Right ventricle myocardium superior (tissue), 1 donor: Measurements from ENCODE around the gene C1orf50. TPM values are rescaled to one million over a fixed set of nuclear protein-coding genes. Genes with fewer than 3 reads are reported as not detected.

ENCODE experiments used
- ATAC-seq: fragments of 200-7000 bp; cut with Tn5 transposase; one replicate; pipeline ENCODE4 v1.9.1; 2020; ENCODE audit warnings: mild to moderate bottlenecking; ENCODE audit not compliant: poor library complexity
- DNase-seq: peaks from one replicate; pipeline ENCODE4 v3.0.0-alpha.2; 2020
- intact Hi-C: fragments of 100-400 bp; cut with DNase I; formaldehyde crosslinking; loops from one replicate; pipeline ENCODE4 v1.11.2; 2022
- total RNA-seq: library from RNA; stranded (reverse); fragmentation: NEBNext Ultra II Directional; extraction: Animal tissue kit (Norgen Biotek cat#: 25700); gene quantifications from one replicate; pipeline ENCODE4 v1.2.1, GENCODE V29; 2021
- donor health status: DM: no; HTN: yes; CAD: no; lungs with severe emphysema.

The C1orf50 gene
- total RNA-seq, 1 donor from 2014 or later, result 7.6 TPM

DNA sequence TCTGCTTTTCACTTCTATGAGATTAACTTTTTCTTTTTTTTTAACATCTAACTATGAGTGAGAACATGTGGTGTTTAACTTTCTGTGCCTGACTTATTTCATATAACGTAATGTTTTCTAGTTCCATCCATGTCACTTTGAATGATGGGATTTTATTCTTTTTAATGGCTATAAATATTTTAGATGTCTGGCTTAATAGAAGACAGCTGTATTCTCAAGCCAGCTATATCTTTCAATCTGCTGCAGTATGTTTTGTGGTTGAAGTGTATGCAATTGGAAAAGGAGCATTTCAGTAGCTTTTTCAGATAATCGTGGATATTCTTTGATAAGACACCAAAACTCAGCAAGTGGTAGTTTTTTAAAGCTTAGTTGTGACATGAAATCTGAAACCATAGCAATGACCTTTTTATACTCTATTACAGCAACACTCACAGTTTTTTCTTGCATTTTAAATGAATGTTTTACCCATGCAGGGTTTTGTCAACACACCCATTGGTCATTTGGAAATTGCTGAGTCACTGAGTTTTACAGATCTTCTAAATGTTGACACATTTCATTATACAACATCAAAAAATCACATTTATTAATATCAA lies 55.8 kb downstream of the C1orf50 start:
- intact Hi-C loops, result no loop called here
- DNase-seq (no peak), ATAC-seq (no peak)

DNA sequence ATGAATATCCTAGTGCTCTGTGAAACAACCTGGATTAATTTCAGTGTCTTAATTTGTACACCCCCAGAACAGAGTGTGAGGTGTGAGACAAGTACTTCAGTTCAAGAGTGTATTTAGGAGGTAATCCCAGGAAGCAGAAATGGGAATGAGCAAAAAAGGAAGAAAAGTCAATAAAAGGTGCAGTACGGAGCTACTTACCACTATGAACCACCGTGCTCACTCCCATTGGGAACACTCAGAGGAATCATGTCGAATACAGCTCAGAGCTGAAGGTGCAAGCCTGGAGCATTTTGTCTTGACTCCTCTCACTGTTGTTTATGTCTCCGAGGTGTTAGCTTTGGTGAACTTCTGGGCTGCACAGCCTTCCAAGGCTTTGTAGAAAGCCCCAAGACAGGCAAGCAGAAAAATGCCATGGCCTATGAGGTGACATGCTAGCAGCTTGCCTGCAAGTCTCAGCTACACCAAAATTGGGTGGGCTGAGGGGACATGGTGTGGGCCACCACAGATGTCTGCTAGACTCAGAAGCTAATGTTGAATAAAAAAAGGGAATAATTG lies 57.5 kb downstream of the C1orf50 start:
- no peak for ATAC-seq
- intact Hi-C loops, result no loop called here

DNA sequence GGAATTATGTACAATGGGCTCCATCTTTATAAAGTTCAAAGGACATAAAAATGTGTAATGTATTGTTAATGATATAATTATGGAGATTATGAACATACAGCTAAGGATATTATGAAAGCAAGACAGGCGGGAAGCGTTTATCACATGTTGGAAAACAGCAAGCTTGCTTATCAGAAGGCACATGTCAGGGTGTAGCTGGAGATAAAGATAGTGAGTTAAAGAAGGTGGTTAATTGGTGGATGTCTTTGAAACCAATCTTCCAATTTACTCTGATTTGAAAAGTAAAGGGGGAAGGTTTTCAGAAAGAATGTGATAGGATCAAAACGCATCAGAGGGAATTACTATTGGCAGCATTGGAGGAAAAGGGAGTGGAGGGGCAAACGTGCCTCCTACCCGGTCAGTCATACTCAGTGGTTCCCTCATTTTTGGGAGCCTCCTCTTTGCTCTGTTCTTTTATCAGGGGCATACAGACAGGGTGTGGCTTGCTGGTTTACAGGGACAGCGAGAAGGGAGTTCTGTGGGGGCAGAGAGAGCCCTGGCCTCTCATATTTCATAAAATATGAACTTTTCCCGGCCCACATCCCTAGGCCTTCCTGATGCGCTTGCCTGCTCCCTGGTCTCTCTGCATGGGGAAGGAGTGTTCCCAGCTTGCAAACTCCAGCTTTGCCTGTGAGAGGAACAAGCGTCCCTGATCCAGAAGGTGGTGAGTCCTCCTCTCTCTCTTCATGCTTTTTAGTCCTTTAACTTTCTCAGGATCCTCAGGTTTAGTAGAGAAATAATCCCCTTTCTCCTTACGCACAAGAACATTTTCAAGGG lies 58.2 kb downstream of the C1orf50 start:
- no peak for DNase-seq
- ATAC-seq, result no peak
- intact Hi-C loops, result no loop called here

More for the DNA sequence above, 57.5 kb downstream of the C1orf50 start:
- no peak for DNase-seq

Other genes with a start within 250 kb of the C1orf50 start
- gene PPIH, start 108.8 kb upstream of the C1orf50 start, total RNA-seq, result 17.6 TPM
- 800 TPM for gene YBX1, start 84.8 kb upstream of the C1orf50 start, total RNA-seq
- not detected for gene CLDN19, start 27.0 kb upstream of the C1orf50 start, total RNA-seq
- 6.7 TPM for gene P3H1, start 221 bp upstream of the C1orf50 start, total RNA-seq
- not detected for gene TMEM269, start 17.7 kb downstream of the C1orf50 start, total RNA-seq
- gene ERMAP, start 49.9 kb downstream of the C1orf50 start, total RNA-seq, result 3.6 TPM
- gene SVBP, start 50.1 kb downstream of the C1orf50 start, total RNA-seq, result 9.6 TPM
- 8.5 TPM for gene ZNF691, start 79.4 kb downstream of the C1orf50 start, total RNA-seq
- gene SLC2A1, start 191.6 kb downstream of the C1orf50 start, total RNA-seq, result 41.2 TPM